ENCODE measurements around the gene EGFL8. TPM values are rescaled to one million over a fixed set of nuclear protein-coding genes. Genes with fewer than 3 reads are reported as not detected.

Gene EGFL8
- total and polyA plus RNA-seq, 2 of the 8 experiments (the other 6 are each of a cell fraction or from before 2014, with no cell fraction given), result 5.0 to 9.2 TPM

- TF ChIP-seq BRCA1 (IDR thresholded peaks at IDR 0.05; ENCODE audit: low read depth, low read length), result no peak
- TF ChIP-seq RNF2 (IDR thresholded peaks at IDR 0.05; ENCODE audit: borderline replicate concordance, low read depth, low read length, missing control alignments, poor library complexity, severe bottlenecking), result no peak
These were observed 6.8 kb downstream of the EGFL8 start (continued) for GRCh38 chr6:32171234-32171633.

Data from H1 (cell line).